ENCODE data around the gene MMP24.
"Not testable (repeated sequence)": the region's sequence is repeated elsewhere in the genome, so short reads cannot be mapped to it uniquely, and the experiment has no call there.

Gene MMP24

DNA sequence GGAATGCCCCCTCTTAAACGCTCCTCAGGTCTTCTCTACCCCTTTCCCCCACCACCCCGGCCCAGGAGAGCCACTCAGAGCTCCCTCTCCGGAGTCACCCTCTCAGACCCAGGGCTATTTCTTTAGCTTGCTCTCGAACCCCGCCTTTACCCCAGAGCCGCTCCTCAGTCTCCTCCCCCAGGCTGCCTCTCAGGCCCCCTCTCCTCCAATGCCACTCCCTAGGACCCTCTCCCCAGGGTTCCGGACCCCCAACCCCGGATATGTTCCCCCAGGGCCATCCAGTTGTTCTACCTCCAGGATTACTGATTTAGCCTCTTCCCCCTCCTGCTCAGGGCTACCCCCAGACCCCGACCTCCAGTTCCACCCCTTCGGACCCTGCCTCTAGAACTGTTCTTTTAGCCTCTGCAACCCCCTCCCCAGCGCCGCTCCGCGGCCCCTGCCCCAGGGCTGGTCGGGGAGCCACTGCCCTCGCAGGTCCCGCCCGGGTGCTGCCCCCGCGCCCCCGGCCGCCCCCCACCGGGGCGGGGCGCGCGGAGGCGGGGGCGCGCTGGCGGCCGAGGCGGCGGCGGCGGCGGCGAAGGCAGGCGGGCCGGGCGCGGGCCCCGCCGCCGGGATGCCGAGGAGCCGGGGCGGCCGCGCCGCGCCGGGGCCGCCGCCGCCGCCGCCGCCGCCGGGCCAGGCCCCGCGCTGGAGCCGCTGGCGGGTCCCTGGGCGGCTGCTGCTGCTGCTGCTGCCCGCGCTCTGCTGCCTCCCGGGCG is at the start of gene MMP24:
Gene MMP24 (plus strand): TSS at position 565 of the 758 bp plus-strand sequence. CDS start 49 bp downstream, at position 614.
- DNase-seq, result no peak
- TF ChIP-seq POLR2A (IDR thresholded peaks at IDR 0.05; ENCODE audit: low read length), result no peak

- no peak for DNase-seq
- no peak for TF ChIP-seq POLR2A (IDR thresholded peaks at IDR 0.05; ENCODE audit: low read length)
- no peak for TF ChIP-seq GATA1 (IDR thresholded peaks at IDR 0.05; ENCODE audit: low read depth, low read length)
Measured at GRCh38 chr20:35179292-35180212, 46.9 kb upstream of the MMP24 start.

- DNase-seq, result no peak
- no peak for TF ChIP-seq POLR2A (IDR thresholded peaks at IDR 0.05; ENCODE audit: low read length)
- TF ChIP-seq GATA1 (IDR thresholded peaks at IDR 0.05; ENCODE audit: low read depth, low read length), result no peak
Measured at GRCh38 chr20:35180266-35180665, 46.2 kb upstream of the MMP24 start.

GRCh38 chr20:35181731-35182130 is 44.8 kb upstream of the MMP24 start:
- DNase-seq, result no peak

DNA sequence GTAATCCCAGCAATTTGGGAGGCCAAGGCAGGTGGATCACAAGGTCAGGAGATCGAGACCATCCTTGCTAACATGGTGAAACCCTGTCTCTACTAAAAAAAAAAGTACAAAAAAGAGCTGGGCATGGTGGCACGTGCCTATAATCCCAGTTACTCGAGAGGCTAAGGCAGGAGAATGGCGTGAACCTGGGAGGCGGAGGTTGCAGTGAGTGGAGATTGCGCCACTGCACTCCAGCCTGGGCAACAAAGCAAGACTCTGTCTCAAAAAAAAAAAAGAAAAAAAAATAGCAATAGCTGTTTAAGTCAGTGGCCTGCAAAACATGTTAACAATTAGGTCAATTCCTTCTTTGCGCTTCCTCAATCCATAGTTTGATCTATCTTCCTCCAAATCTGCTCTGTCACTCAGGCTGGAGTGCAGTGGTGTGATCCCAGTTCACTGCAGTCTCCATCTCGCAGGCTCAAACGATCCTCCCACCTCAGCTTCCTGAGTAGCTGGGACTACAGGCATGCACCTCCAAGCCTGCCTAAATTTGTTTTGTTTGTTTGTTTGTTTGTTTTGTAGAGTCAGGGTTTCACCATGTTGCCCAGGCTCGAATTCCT is 39.7 kb upstream of the MMP24 start:
- not testable (repeated sequence) for DNase-seq

More at GRCh38 chr20:35181731-35182130, 44.8 kb upstream of the MMP24 start:
- TF ChIP-seq POLR2A (IDR thresholded peaks at IDR 0.05; ENCODE audit: low read length) (no peak), GATA1 (IDR thresholded peaks at IDR 0.05; ENCODE audit: low read depth, low read length) (no peak)

DNA sequence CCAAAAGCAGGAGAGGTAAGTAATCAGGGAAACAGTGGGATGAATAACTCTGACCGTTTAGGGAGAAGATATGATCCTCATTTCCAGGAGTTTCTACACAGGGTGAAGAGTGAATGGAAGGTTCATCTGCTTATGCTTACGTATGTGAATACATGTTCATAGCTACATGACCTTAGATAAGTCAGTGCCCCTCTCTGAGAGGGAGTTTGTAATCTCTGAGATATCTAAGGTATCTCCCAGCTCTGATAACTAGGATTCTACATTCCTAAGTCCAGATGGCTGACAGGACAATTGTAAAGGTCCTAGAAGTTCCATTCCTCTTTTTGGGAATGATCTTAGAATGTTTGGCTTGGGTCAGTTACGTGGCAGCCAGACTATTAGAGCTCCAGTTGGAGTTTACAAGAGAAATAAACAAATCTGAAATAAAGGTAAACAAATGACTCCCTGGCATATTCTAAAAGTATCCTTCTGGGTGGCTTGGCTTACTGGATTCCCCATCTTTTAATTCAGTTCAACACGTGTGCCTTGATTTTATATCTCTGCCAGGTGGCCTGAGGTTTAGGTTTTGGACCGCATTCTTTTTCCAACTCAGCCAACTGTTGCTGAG is 38.8 kb upstream of the MMP24 start:
- no peak for DNase-seq

DNA sequence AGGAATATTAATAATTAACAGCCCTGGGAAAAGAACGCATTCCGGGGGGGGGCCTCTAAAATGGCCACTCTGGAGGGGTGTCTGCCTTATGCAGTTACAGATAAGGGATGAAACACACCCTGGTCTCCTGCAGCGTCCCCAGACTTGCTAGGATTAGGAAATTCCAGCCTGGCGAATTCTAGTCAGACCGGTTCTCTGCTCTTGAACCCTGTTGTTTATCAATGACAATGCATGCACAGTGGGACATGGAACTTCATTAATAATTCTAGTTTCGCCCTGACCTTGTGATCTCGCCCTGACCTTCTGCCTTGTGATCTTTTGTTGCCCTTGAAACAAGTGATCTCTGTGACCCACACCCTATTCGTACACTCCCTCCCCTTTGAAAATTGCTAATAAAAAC is 37.3 kb upstream of the MMP24 start:
- not testable (repeated sequence) for DNase-seq

More for the DNA sequence above, 38.8 kb upstream of the MMP24 start:
- TF ChIP-seq POLR2A (IDR thresholded peaks at IDR 0.05; ENCODE audit: low read length), result no peak
- no peak for TF ChIP-seq GATA1 (IDR thresholded peaks at IDR 0.05; ENCODE audit: low read depth, low read length)

- TF ChIP-seq GATA1 (IDR thresholded peaks at IDR 0.05; ENCODE audit: low read depth, low read length), result no peak
- TF ChIP-seq POLR2A (IDR thresholded peaks at IDR 0.05; ENCODE audit: low read length), result no peak
- DNase-seq, result no peak
Measured at GRCh38 chr20:35190556-35190955, 35.9 kb upstream of the MMP24 start.

DNA sequence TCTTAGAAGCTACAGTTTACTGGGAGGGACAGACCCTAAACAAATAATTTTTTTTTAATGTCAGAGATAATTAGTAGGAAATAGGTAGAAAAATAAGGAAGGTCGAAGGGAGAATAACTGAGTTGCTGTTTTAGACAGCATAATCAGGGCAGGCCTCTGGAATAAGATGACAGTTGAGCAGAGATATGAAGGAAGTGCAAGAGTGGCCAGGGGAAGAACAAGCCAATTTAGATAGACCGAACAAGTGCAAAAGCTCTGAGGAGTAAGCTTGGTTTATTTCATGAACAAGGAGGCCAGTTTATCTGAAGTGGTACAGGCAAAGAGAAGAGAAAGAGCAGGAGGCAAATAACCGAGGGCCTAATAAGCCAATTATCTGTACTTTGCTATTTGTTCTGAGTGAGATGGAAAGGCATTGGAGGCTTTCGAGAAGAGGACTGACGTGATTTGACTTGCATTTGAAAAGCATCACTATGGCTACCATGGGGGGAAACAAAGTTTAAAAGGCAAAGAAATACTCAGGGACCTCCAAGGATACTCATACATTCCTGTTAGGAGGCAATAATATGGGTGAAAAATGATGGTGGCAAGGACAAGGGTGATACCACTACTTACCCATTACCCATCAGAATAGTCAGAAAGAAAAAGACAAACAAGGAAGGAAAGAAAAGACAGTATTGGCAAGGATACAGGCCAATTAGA is 34.9 kb upstream of the MMP24 start:
- no peak for TF ChIP-seq POLR2A (IDR thresholded peaks at IDR 0.05; ENCODE audit: low read length)
- no peak for TF ChIP-seq GATA1 (IDR thresholded peaks at IDR 0.05; ENCODE audit: low read depth, low read length)
- DNase-seq, result no peak

- DNase-seq, result peak; percentile 36 to 73
Measured at GRCh38 chr20:35192118-35192872, 34.2 kb upstream of the MMP24 start.

GRCh38 chr20:35193031-35193791 is 33.3 kb upstream of the MMP24 start:
- not testable (repeated sequence) for DNase-seq

More at GRCh38 chr20:35192118-35192872, 34.2 kb upstream of the MMP24 start:
- no peak for TF ChIP-seq GATA1 (IDR thresholded peaks at IDR 0.05; ENCODE audit: low read depth, low read length)
- TF ChIP-seq POLR2A (IDR thresholded peaks at IDR 0.05; ENCODE audit: low read length), result peak; percentile 50

GRCh38 chr20:35196313-35196712 is 30.2 kb upstream of the MMP24 start:
- TF ChIP-seq POLR2A (IDR thresholded peaks at IDR 0.05; ENCODE audit: low read length), result no peak
- TF ChIP-seq GATA1 (IDR thresholded peaks at IDR 0.05; ENCODE audit: low read depth, low read length), result no peak
- peak in 1 of 2 experiments; percentile 6 for DNase-seq
